Colonic mucosa (tissue), 4 donors: Measurements from ENCODE around the gene UEVLD. TPM values are rescaled to one million over a fixed set of nuclear protein-coding genes. Genes with fewer than 3 reads are reported as not detected.

Source experiments
- DNase-seq: peaks from one replicate; pipeline ENCODE4 v3.0.0-alpha.2; 2020
- H3K27ac ChIP-seq: fragments of 200-600 bp; one replicate; pipeline ENCODE4 v1.8.0; 2021
- H3K27me3 ChIP-seq: fragments of 200-600 bp; one replicate; pipeline ENCODE4 v1.8.0; 2021
- H3K36me3 ChIP-seq: fragments of 200-600 bp; one replicate; pipeline ENCODE4 v1.8.0; 2021
- H3K4me1 ChIP-seq: fragments of 200-600 bp; one replicate; pipeline ENCODE4 v1.8.0; 2021; ENCODE audit warnings: mild to moderate bottlenecking
- H3K4me3 ChIP-seq: fragments of 200-600 bp; one replicate; pipeline ENCODE4 v1.8.0; 2021
- H3K9ac ChIP-seq, 2 donors: one replicate each; pipeline ENCODE4 v1.7.0; 2013; ENCODE audit warnings: control low read depth in 2 of 2, low read depth in 2 of 2, low read length in 2 of 2
- H3K9me3 ChIP-seq: fragments of 200-600 bp; one replicate; pipeline ENCODE4 v1.8.0; 2021
- intact Hi-C: fragments of 100-400 bp; cut with DNase I; formaldehyde crosslinking; loops from one replicate; pipeline ENCODE4 v1.14.1; 2022
- total RNA-seq, 2 donors: library from RNA; stranded (reverse); fragmentation: NEBNext Ultra II Directional in 1 of 2; extraction: Animal tissue kit (Norgen Biotek cat#: 25700) in 1 of 2; gene quantifications; one replicate each; pipeline ENCODE4 v1.2.1, GENCODE V29; 2021
- TF ChIP-seq, protein P1 (sequence below): fragments of 200-600 bp; IDR thresholded peaks from one replicate; pipeline ENCODE4 v1.8.0; 2022; ENCODE audit warnings: antibody characterized with exemption, mild to moderate bottlenecking
- donor health status: healthy.
- donor health status: DM: no; HTN: no; CAD: no.
- donor health status: DM: no; HTN: no; CAD: no.

UEVLD gene
- total RNA-seq, 2 donors from 2014 or later: 29.2 to 46.6 TPM

DNA sequence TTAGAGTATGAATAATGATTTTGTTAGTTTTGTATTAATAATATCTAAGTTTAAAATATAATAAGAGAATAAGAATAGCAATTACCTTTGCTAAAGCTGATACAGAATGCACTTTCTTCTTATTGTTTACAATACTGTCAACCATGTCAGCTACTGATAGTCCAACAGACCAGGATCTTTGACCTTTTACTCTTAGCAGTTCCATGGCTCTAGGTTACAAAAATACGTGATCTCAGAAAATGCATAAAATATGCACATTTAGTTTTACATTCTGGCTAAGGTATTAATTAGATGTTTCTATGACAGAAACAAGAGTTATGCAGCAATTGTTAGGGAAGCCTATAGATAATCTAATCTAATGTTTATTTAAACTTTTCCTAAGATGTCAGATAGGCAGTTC lies 54.3 kb downstream of the UEVLD start:
- Histone ChIP-seq H3K36me3 (no peaks in the 10 kb centered on the region), H3K9me3 (no peaks in the 10 kb centered on the region), H3K27me3 (no peaks in the 10 kb centered on the region), H3K4me1 (no peaks in the 10 kb centered on the region), H3K27ac (no peak overlapping the region), H3K9ac (no peak overlapping the region), H3K4me3 (no peak overlapping the region)
- intact Hi-C loops: no loop called here
- TF ChIP-seq, protein P1, sequence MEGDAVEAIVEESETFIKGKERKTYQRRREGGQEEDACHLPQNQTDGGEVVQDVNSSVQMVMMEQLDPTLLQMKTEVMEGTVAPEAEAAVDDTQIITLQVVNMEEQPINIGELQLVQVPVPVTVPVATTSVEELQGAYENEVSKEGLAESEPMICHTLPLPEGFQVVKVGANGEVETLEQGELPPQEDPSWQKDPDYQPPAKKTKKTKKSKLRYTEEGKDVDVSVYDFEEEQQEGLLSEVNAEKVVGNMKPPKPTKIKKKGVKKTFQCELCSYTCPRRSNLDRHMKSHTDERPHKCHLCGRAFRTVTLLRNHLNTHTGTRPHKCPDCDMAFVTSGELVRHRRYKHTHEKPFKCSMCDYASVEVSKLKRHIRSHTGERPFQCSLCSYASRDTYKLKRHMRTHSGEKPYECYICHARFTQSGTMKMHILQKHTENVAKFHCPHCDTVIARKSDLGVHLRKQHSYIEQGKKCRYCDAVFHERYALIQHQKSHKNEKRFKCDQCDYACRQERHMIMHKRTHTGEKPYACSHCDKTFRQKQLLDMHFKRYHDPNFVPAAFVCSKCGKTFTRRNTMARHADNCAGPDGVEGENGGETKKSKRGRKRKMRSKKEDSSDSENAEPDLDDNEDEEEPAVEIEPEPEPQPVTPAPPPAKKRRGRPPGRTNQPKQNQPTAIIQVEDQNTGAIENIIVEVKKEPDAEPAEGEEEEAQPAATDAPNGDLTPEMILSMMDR: no peak
- no peak for DNase-seq

GRCh38 chr11:18533365-18533764 lies 55.2 kb downstream of the UEVLD start:
- Histone ChIP-seq H3K4me1 (no peaks in the 10 kb centered on the region), H3K27ac (no peak overlapping the region), H3K9me3 (no peaks in the 10 kb centered on the region), H3K4me3 (no peak overlapping the region), H3K27me3 (no peaks in the 10 kb centered on the region), H3K36me3 (no peaks in the 10 kb centered on the region), H3K9ac (no peak overlapping the region)
- DNase-seq: no peak
- TF ChIP-seq, protein P1: no peak
- intact Hi-C loops: no loop called here

- TF ChIP-seq, protein P1: no peak
- Histone ChIP-seq H3K27me3 (no peaks in the 10 kb centered on the region), H3K27ac (peak overlapping the region; percentile 91), H3K4me3 (peak overlapping the region; percentile 81), H3K9ac (peak overlapping the region; percentile 89 to 99), H3K4me1 (no peaks in the 10 kb centered on the region), H3K9me3 (no peaks in the 10 kb centered on the region), H3K36me3 (no peaks in the 10 kb centered on the region)
- intact Hi-C loops: loop anchor here (5.0 to 10.0 kb wide), 2 partner anchors 60 to 203 kb away; partner anchors contain the start of genes GTF2H1, HPS5 and UEVLD
- no peak for DNase-seq
Observed at GRCh38 chr11:18527512-18527911, 61.0 kb downstream of the UEVLD start.

DNA sequence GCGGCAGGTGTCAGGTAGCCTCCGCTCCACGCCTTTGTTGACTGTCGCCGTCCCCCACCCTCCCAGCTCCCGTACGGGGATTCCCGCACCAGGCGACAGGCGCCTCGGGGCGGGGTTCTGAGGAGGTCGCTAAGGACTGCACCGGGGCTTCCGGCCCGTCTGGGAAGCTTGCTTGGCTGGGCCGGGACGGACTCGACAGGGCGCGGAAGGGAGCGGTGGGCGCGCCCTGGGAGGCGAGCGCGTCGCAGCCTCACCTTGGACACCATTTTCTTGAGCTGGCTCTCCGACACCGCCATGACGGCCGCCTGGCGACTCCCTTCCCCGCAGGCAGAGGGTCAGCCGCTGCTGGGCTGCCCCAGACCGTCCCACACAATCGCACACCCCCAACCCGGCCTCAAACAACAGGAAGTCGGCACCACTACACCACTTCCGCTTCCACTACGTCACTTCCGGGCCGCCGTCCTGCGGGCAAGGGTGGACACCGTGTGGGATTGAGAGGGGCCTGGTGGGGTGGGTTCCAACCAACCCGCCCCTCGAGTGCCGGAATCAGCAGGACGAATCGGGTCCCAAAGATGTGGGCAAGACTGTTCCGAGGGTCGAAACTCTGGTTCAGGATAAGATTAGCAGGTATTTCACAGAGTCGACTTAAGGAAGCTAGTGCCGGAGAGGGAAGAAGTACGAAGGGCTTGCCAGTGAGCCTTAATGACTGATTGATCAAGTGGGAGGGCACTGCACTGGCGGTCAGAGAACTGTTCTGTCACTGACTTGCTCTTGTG lies 61.8 kb downstream of the UEVLD start, which contains the start of gene TSG101:
Gene TSG101 (minus strand): TSS at position 422 of the 776 bp plus-strand sequence. CDS start 126 bp downstream, at position 296.
- H3K27me3 ChIP-seq: no peaks in the 10 kb centered on the region
- peak within 1 kb of the TSS; percentile 81 for H3K4me3 ChIP-seq
- H3K9me3 ChIP-seq: no peaks in the 10 kb centered on the region
- peak; percentile 98 for DNase-seq
- TF ChIP-seq, protein P1: no peak
- no peaks in the 10 kb centered on the region for H3K4me1 ChIP-seq
- H3K36me3 ChIP-seq: no peaks in the 10 kb centered on the region
- intact Hi-C loops: loop anchor here (5.0 to 10.0 kb wide), 2 partner anchors 61 to 202 kb away; partner anchors contain the start of genes GTF2H1, HPS5 and UEVLD
- H3K9ac ChIP-seq: peak within 1 kb of the TSS; percentile 89 to 99
- peak within 1 kb of the TSS; percentile 91 for H3K27ac ChIP-seq

GRCh38 chr11:18526130-18526520 lies 62.4 kb downstream of the UEVLD start:
- no peak for DNase-seq
- Histone ChIP-seq H3K27ac (peak overlapping the region; percentile 91), H3K9ac (peak overlapping the region; percentile 89 to 99), H3K36me3 (no peaks in the 10 kb centered on the region), H3K4me3 (peak overlapping the region; percentile 81), H3K4me1 (no peaks in the 10 kb centered on the region), H3K9me3 (no peaks in the 10 kb centered on the region), H3K27me3 (no peaks in the 10 kb centered on the region)
- intact Hi-C loops: loop anchor here (5.0 to 10.0 kb wide), 2 partner anchors 61 to 201 kb away; partner anchors contain the start of genes GTF2H1, HPS5 and UEVLD
- TF ChIP-seq, protein P1: no peak
